Measurements from ENCODE around the gene TTLL13. TPM values are rescaled to one million over a fixed set of nuclear protein-coding genes. Genes with fewer than 3 reads are reported as not detected.

Gene TTLL13
- total RNA-seq, 1 experiment from 2014 or later, result not detected

DNA sequence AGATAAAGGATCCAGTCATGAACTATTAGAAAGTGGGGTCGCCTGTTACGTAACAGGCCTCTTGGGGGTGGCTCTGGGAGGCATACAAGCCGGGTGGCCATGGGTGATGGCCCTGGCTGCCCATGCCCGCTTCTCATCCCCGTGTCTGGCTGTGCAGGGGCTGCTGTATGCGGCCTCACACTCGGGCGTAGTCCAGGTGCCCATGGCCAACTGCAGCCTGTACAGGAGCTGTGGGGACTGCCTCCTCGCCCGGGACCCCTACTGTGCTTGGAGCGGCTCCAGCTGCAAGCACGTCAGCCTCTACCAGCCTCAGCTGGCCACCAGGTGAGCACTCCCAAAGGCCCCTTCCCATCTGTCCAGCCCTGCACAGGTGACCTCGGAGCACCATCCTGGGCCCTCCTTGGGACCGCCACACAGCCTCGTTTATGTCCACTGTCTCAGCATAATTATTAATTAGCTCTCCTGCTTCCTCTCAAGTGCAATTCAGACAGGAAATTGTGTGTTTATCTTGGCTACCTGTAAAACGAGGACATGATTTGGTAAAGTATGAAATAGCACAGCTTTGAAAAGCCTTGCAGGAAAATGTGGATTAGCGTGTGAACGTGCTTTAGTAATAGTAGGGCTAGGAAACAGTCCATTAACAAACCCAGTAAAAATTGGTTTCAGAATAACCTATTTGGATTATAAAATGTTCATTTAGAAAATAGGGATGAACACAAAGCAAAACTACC lies 23.7 kb upstream of the TTLL13 start:
- no peak for DNase-seq
- Histone ChIP-seq H3K4me3 (no peak overlapping the region), H3K4me1 (no peaks in the 10 kb centered on the region), H3K27me3 (no peaks in the 10 kb centered on the region), H3K9me3 (replicated peaks) (no peaks in the 10 kb centered on the region), H3K36me3 (no peaks in the 10 kb centered on the region), H3K27ac (no peak overlapping the region)

DNA sequence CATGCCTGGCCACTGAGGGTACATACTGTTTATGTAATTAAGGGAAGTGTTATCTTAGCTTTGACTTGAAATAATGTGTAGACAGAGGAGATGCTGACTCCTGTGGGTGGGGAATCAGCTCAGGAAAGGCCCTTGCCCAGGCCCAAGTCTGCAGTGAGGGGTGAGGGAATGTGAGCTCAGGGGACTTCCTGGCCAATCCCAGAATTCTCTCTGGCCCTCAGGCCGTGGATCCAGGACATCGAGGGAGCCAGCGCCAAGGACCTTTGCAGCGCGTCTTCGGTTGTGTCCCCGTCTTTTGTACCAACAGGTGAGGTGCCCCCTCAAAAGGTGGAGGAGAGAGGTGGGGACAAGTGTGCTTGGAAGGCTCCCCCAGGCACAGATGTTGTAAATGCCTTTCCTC lies 22.0 kb upstream of the TTLL13 start:
- H3K27me3 ChIP-seq, result no peaks in the 10 kb centered on the region
- H3K36me3 ChIP-seq, result no peaks in the 10 kb centered on the region

DNA sequence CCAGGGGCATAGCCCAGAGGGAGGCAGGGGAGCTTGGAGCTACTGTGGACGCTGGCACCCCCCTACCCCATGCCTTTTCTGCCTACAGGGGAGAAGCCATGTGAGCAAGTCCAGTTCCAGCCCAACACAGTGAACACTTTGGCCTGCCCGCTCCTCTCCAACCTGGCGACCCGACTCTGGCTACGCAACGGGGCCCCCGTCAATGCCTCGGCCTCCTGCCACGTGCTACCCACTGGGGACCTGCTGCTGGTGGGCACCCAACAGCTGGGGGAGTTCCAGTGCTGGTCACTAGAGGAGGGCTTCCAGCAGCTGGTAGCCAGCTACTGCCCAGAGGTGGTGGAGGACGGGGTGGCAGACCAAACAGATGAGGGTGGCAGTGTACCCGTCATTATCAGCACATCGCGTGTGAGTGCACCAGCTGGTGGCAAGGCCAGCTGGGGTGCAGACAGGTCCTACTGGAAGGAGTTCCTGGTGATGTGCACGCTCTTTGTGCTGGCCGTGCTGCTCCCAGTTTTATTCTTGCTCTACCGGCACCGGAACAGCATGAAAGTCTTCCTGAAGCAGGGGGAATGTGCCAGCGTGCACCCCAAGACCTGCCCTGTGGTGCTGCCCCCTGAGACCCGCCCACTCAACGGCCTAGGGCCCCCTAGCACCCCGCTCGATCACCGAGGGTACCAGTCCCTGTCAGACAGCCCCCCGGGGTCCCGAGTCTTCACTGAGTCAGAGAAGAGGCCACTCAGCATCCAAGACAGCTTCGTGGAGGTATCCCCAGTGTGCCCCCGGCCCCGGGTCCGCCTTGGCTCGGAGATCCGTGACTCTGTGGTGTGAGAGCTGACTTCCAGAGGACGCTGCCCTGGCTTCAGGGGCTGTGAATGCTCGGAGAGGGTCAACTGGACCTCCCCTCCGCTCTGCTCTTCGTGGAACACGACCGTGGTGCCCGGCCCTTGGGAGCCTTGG lies 21.3 kb upstream of the TTLL13 start:
- no peak for DNase-seq
- Histone ChIP-seq H3K4me3 (no peak overlapping the region), H3K36me3 (no peaks in the 10 kb centered on the region), H3K4me1 (0 out of 2 replicates have a peak, but pooled peaks cover 2% of the 10 kb centered on the region), H3K9me3 (replicated peaks) (no peaks in the 10 kb centered on the region), H3K27ac (no peak overlapping the region), H3K27me3 (no peaks in the 10 kb centered on the region)

More for the DNA sequence above, 22.0 kb upstream of the TTLL13 start:
- Histone ChIP-seq H3K4me1 (no peaks in the 10 kb centered on the region), H3K27ac (no peak overlapping the region), H3K4me3 (no peak overlapping the region), H3K9me3 (replicated peaks) (no peaks in the 10 kb centered on the region)
- no peak for DNase-seq

DNA sequence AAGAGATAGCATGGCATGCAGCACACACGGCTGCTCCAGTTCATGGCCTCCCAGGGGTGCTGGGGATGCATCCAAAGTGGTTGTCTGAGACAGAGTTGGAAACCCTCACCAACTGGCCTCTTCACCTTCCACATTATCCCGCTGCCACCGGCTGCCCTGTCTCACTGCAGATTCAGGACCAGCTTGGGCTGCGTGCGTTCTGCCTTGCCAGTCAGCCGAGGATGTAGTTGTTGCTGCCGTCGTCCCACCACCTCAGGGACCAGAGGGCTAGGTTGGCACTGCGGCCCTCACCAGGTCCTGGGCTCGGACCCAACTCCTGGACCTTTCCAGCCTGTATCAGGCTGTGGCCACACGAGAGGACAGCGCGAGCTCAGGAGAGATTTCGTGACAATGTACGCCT lies 20.4 kb upstream of the TTLL13 start:
- Histone ChIP-seq H3K9me3 (replicated peaks) (no peaks in the 10 kb centered on the region), H3K4me1 (0 out of 2 replicates have a peak, but pooled peaks cover 2% of the 10 kb centered on the region), H3K4me3 (no peak overlapping the region), H3K36me3 (no peaks in the 10 kb centered on the region), H3K27ac (no peak overlapping the region), H3K27me3 (no peaks in the 10 kb centered on the region)
- DNase-seq, result no peak

DNA sequence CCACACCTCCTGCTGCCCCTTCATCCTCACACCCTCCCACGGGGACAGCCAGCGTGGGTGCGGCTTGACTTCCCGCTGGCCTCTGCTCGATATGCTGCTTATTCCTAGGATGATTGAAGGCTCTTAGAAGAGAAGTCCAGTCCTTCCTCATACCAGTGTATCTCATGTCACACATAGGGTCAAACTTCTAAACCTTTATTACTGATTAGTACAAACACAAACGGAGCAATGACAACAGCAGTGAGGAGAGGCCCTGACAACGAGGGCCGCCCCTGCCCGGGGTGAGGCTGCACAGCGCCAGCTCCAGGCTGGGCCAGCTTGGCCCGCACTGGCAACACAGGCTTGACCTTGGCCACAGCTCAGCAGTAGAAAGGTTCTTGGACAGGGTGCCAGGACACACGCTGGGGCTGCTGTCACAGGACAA lies 19.3 kb upstream of the TTLL13 start:
- no peak for DNase-seq
- Histone ChIP-seq H3K9me3 (replicated peaks) (no peaks in the 10 kb centered on the region), H3K4me3 (no peak overlapping the region), H3K4me1 (peaks cover 6% of the 10 kb centered on the region; the same call in 1 of the 2 replicates), H3K36me3 (no peaks in the 10 kb centered on the region), H3K27me3 (no peaks in the 10 kb centered on the region), H3K27ac (no peak overlapping the region)

DNA sequence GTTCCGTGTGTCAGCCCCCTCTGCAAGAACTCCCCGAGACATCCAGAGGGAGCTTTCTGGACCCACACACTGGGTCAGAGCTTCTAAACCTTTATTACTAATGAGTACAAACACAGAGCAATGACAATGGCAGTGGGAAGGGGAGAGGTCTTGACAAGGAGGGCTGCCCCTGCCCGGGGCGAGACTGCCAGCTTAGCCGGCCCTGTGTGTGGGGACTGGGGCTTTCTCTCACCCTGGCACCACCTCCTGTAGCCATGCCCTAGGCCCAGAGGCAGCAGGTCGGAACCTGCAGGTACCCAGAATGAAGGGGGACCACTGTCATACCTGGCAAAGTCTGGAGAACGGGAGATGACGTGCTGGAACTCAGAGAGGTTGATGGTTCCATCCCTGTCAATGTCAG lies 18.7 kb upstream of the TTLL13 start:
- H3K4me3 ChIP-seq, result no peak overlapping the region
- H3K9me3 ChIP-seq (replicated peaks), result no peaks in the 10 kb centered on the region
- H3K27ac ChIP-seq, result no peak overlapping the region
- H3K4me1 ChIP-seq, result peaks cover 6% of the 10 kb centered on the region; the same call in 1 of the 2 replicates
- no peaks in the 10 kb centered on the region for H3K36me3 ChIP-seq
- no peaks in the 10 kb centered on the region for H3K27me3 ChIP-seq
- no peak for DNase-seq

DNA sequence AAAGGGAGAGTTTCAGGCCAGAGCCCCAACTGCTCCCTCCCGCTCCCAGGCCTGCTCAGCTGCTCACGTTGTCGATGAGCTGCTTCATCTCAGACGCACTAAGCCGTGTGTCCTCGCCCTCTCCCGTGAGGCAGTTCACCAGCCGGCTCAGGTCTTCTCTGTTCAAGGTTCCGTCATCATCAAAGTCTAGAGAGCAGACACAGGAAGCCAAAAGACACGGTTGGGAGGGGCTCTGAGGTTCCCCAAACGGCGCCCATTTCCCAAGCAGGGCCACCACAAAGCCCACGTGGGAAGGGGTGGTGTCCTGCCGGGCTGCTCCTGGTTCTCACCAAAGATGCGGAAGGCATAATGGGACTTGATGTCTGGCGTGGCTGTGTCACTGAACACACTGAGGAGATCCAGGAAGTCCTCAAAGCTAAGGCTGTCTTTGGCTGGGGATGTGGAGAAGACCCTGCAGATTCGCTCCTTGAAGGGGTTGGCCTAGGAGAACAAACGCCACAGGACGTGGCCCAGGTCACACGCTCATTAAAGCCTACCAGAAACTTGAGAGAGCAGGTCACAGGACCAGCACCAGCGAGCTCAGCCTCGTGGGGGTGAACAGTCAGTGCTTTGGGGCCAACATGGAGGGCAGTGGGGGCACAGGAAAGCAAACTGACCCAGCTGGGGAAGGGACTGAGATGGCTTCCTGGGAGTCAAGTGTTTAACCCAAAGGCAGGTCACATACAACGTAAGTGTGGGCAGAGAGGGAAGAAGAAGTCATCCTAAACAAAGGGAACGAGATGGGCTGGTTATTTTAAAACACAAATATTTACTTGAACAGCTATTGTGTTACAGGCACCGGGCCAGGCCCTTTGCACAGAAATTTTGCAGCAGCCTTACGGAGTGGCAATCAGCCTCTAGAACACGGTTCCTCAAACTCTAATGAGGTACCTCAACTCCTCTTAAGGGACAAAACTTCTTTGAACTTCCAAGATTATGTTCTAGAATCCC lies 18.0 kb upstream of the TTLL13 start:
- Histone ChIP-seq H3K9me3 (replicated peaks) (no peaks in the 10 kb centered on the region), H3K4me3 (no peak overlapping the region), H3K27me3 (no peaks in the 10 kb centered on the region), H3K4me1 (peaks cover 6% of the 10 kb centered on the region; the same call in 1 of the 2 replicates), H3K27ac (no peak overlapping the region), H3K36me3 (no peaks in the 10 kb centered on the region)
- no peak for DNase-seq

DNA sequence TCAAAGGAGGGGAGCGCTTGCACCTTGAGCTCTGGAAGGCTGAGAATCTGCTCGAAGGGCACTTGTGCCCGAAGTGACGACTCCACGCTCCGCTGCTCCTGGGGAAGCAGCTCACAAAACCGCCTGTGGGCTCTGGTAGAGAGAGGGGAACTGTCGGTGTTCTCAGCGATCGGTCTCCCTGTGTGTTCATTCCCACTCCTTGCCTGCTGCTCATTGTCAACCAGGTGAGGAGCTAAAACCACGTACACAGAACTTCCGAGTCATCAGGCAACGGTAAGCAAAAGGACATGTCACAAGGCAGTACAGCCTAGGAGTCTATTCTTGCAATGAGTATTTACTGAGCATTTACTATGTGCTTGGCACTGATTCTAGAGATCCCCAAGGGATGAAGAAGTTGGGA lies 17.2 kb upstream of the TTLL13 start:
- H3K4me1 ChIP-seq, result peaks cover 6% of the 10 kb centered on the region; the same call in 1 of the 2 replicates
- no peaks in the 10 kb centered on the region for H3K9me3 ChIP-seq (replicated peaks)
- H3K4me3 ChIP-seq, result no peak overlapping the region
- H3K27me3 ChIP-seq, result no peaks in the 10 kb centered on the region
- H3K36me3 ChIP-seq, result no peaks in the 10 kb centered on the region
- H3K27ac ChIP-seq, result no peak overlapping the region
- no peak for DNase-seq

DNA sequence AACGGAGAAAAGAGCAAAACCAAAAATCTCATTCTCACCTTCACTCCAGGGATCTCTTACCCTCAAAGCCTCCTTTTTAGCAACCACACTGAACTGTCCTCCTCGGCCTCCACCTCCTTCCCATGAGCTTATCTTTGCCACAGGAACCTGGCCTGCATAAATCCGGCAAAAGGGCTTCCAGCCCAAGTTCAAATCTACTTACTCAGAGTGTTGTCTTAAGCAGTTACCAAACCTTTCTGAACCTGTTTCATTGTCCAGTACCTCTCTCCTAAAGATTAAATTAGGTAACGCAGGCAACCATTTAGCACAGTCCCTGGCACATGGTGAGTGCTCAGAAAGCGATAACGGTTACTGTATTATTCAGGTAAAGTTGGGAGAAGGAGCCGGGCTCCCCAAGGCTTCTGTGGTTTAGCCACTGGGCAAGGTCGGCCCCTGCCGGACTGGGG lies 16.4 kb upstream of the TTLL13 start:
- Histone ChIP-seq H3K36me3 (no peaks in the 10 kb centered on the region), H3K4me1 (peaks cover 6% of the 10 kb centered on the region; the same call in 1 of the 2 replicates), H3K4me3 (peak overlapping the region; percentile 78), H3K9me3 (replicated peaks) (no peaks in the 10 kb centered on the region), H3K27me3 (no peaks in the 10 kb centered on the region), H3K27ac (no peak overlapping the region)
- no peak for DNase-seq

DNA sequence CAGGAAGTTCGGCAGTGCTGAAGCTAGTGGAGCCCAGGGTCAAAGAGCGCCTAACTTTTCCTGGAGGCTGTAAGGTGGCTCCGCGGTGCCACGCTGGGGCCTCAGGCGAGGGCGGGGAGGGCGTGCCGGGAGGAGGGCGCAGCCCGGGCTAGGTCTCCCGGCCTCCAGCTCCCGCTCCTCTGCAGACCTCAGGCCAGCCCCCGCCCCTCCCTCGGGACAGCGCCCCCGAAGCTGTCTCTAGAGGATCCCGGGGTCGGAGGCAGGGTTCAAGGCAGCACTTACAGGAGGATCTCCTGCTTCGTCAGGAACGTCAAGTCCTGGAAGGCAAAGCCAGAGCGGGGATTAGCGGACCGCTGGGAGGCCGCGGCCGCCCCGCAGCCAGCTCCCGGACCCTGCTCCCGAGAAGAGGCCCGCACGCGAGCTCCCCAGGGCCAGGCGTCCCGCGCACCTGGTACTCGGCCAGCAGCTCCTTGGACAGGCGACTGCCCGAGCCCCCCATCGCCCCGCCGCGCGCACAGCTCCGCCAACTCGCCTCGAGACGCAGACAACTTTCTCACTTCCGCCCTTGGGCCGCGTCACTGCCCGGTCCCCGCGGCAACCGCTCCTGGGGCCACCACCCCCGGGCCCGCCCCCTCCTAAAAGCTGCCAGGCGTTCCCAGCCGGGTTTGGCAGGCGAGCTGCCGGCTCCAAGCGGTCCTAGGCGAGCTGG lies 15.8 kb upstream of the TTLL13 start, which contains the start of gene CIB1:
Gene CIB1, minus strand, starts transcription at position 555 of the 709 bp plus-strand sequence. Its CDS starts 56 bp downstream, at position 499.
- H3K4me3 ChIP-seq, result peak within 1 kb of the TSS; percentile 78
- H3K27me3 ChIP-seq, result no peaks in the 10 kb centered on the region
- no peak within 1 kb of the TSS for H3K27ac ChIP-seq
- DNase-seq, result peak; percentile 96 to 97
- no peaks in the 10 kb centered on the region for H3K36me3 ChIP-seq
- peaks cover 6% of the 10 kb centered on the region; the same call in 1 of the 2 replicates for H3K4me1 ChIP-seq
- no peaks in the 10 kb centered on the region for H3K9me3 ChIP-seq (replicated peaks)

DNA sequence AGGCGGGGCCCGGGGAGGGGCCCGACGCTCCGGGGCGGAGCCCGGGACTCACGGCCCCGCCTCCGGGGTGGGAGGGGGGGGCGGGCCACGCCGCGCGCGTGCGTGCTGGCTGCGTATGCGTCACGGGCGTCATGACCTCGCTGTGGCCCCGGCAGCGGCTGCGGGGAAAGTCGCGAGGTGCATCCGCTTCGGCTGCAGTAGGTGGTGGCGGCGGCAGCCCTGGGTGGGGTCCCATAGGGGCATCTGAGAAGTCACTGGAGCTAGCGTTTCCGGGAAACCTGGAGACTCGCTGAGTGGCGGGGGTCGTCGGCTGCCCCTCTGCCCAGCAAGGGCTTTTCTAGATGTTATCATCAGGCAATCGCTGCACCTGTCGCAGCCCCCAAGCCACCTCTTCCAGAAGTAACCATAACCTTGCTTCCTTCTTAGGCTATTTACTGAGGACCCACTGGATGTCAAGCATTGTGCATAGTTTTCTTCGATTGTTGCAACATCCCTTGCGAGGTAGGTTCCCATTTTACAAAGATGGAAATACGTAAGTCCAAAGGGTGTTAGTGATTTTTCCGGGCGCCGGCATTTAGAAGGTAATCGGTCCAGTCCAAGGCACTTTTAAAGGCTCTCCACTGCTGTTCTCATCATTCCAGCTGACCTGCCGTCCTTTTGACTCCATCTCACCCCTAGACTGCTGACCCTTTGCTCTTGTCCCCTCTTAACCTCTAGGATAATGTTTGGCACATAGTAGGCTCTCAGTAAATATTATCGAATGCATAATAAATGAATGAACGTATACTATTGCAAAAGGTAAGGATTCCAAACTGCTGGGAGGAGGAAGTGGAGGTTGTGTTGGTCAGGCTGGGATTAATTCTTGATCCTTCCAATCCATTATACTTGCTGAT lies 15.0 kb upstream of the TTLL13 start, which contains the start of gene GDPGP1:
Gene GDPGP1, plus strand, starts transcription at position 114 of the 893 bp plus-strand sequence. CDS start 6,700 bp downstream, outside the sequence.
- DNase-seq, result no peak
- Histone ChIP-seq H3K9me3 (replicated peaks) (no peaks in the 10 kb centered on the region), H3K36me3 (no peaks in the 10 kb centered on the region), H3K27me3 (no peaks in the 10 kb centered on the region), H3K27ac (no peak within 1 kb of the TSS), H3K4me1 (peaks cover 6% of the 10 kb centered on the region; the same call in 1 of the 2 replicates), H3K4me3 (peak within 1 kb of the TSS; percentile 78)

DNA sequence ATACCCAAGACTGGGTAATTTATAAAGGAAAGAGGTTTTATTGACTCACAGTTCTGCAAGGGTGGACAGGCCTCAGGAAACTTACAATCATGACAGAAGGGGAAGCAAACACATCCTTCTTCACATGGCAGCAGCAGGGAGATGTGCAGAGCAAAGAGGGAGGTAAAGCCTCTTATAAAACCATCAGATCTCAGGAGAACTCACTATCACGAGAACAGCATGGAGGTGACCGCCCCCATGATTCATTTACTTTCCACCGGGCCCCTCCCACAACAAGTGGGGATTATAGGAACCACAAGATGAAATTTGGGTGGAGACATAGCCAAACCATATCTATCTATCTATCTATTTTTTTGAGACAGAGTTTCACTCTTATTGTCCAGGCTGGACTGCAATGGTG lies 10.0 kb upstream of the TTLL13 start:
- Histone ChIP-seq H3K27me3 (no peaks in the 10 kb centered on the region), H3K9me3 (replicated peaks) (no peaks in the 10 kb centered on the region), H3K36me3 (no peaks in the 10 kb centered on the region), H3K4me1 (peaks cover 4% of the 10 kb centered on the region; the same call in 1 of the 2 replicates), H3K27ac (no peak overlapping the region), H3K4me3 (no peak overlapping the region)
- DNase-seq, result no peak

All from SJCRH30 (cell line).